Loucy (cell line): ENCODE results near the gene PSMB8.

Source experiments
- H2AFZ ChIP-seq: fragments of 200-600 bp; sonication (generic); 2 replicates; pipeline ENCODE4 v1.6.0; 2016; ENCODE audit warnings: antibody characterized with exemption, mild to moderate bottlenecking, low read length, moderate library complexity
- H3F3A ChIP-seq: fragments of 200-600 bp; 2 replicates; pipeline ENCODE4 v1.6.0; 2016; ENCODE audit warnings: antibody characterized with exemption, low read depth, mild to moderate bottlenecking
- H3K27me3 ChIP-seq: fragments of 200-600 bp; sonication (generic); 2 replicates; pipeline ENCODE4 v1.6.1; 2014; ENCODE audit warnings: low read length, mild to moderate bottlenecking; ENCODE audit not compliant: insufficient read depth, poor library complexity, severe bottlenecking
- H3K36me3 ChIP-seq: fragments of 200-600 bp; sonication (generic); 2 replicates; pipeline ENCODE4 v1.6.1; 2016; ENCODE audit warnings: low read length; ENCODE audit not compliant: insufficient read depth
- H3K4me1 ChIP-seq: fragments of 200-600 bp; sonication (generic); 2 replicates; pipeline ENCODE4 v1.5.1; 2014; ENCODE audit warnings: low read length, mild to moderate bottlenecking; ENCODE audit not compliant: insufficient read depth, poor library complexity, severe bottlenecking
- H3K4me2 ChIP-seq: fragments of 200-600 bp; sonication (generic); 2 replicates; pipeline ENCODE4 v1.6.0; 2014; ENCODE audit warnings: antibody characterized with exemption, low read length, low read depth, mild to moderate bottlenecking; ENCODE audit not compliant: poor library complexity, severe bottlenecking
- H3K4me3 ChIP-seq: fragments of 200-600 bp; sonication (generic); 2 replicates; pipeline ENCODE4 v1.5.1; 2014; ENCODE audit warnings: low read length, mild to moderate bottlenecking, mixed read lengths; ENCODE audit not compliant: poor library complexity, severe bottlenecking
- H3K79me2 ChIP-seq: fragments of 200-600 bp; sonication (generic); 2 replicates; pipeline ENCODE4 v1.6.1; 2014; ENCODE audit warnings: low read length; ENCODE audit not compliant: insufficient read depth
- H3K9ac ChIP-seq: fragments of 200-600 bp; sonication (generic); 2 replicates; pipeline ENCODE4 v1.6.0; 2014; ENCODE audit warnings: mild to moderate bottlenecking, low read depth, low read length, moderate library complexity; ENCODE audit not compliant: poor library complexity, severe bottlenecking
- H3K9me2 ChIP-seq: fragments of 200-600 bp; sonication (generic); replicated peaks from 2 replicates; pipeline ENCODE4 v1.6.1; 2016; ENCODE audit warnings: low read depth, low read length, mixed read lengths
- H3K9me3 ChIP-seq: fragments of 200-600 bp; sonication (generic); 2 replicates; pipeline ENCODE4 v1.6.1; 2014; ENCODE audit warnings: mild to moderate bottlenecking, antibody characterized with exemption, low read length, low read depth; ENCODE audit not compliant: insufficient read depth
- H4K20me1 ChIP-seq: fragments of 200-600 bp; sonication (generic); 2 replicates; pipeline ENCODE4 v1.6.0; 2014; ENCODE audit warnings: antibody characterized with exemption, low read length, mild to moderate bottlenecking; ENCODE audit not compliant: insufficient read depth, poor library complexity, severe bottlenecking
- CTCF ChIP-seq: fragments of 200-600 bp; sonication (generic); conservative IDR thresholded peaks from 2 replicates; pipeline ENCODE4 v1.5.1; 2014; ENCODE audit warnings: mild to moderate bottlenecking, antibody characterized with exemption, low read length
- EZH2phosphoT487 ChIP-seq: fragments of 200-600 bp; IDR thresholded peaks from 2 replicates; pipeline ENCODE4 v1.6.1; 2018; ENCODE audit warnings: antibody characterized with exemption, mild to moderate bottlenecking, moderate library complexity, borderline replicate concordance

The PSMB8 gene

GRCh38 chr6:32857156-32857891, 13.5 kb upstream of the PSMB8 start:
- peak overlapping the region; percentile 85 for H3K4me2 ChIP-seq
- no peak for TF ChIP-seq EZH2phosphoT487
- TF ChIP-seq CTCF = no peak
- H3K9me2 ChIP-seq = no peaks in the 10 kb centered on the region
- peak overlapping the region; percentile 95 for H3K4me3 ChIP-seq
- H3K27me3 ChIP-seq = no peaks in the 10 kb centered on the region
- H3K36me3 ChIP-seq = peaks cover 17% of the 10 kb centered on the region; the same call in 1 of the 2 replicates
- H2AFZ ChIP-seq = no peak overlapping the region
- H3F3A ChIP-seq = peaks cover 5% of the 10 kb centered on the region; the same call in 1 of the 2 replicates
- H3K9ac ChIP-seq = peak overlapping the region; percentile 99
- no peaks in the 10 kb centered on the region for H3K9me3 ChIP-seq
- H4K20me1 ChIP-seq = peaks cover 22% of the 10 kb centered on the region
- H3K4me1 ChIP-seq = peaks cover 57% of the 10 kb centered on the region
- H3K79me2 ChIP-seq = peaks cover 83% of the 10 kb centered on the region

- TF ChIP-seq CTCF = no peak
- TF ChIP-seq EZH2phosphoT487 = no peak
- H3K9me3 ChIP-seq = no peaks in the 10 kb centered on the region
- peaks cover 5% of the 10 kb centered on the region; the same call in 1 of the 2 replicates for H3F3A ChIP-seq
- H3K36me3 ChIP-seq = peaks cover 21% of the 10 kb centered on the region; the same call in 1 of the 2 replicates
- peaks cover 67% of the 10 kb centered on the region for H3K4me1 ChIP-seq
- H3K9ac ChIP-seq = peak overlapping the region; percentile 99
- H3K4me3 ChIP-seq = peak overlapping the region; percentile 95
- H3K79me2 ChIP-seq = peaks cover 92% of the 10 kb centered on the region
- no peaks in the 10 kb centered on the region for H3K9me2 ChIP-seq
- H3K4me2 ChIP-seq = peak overlapping the region; percentile 85
- no peaks in the 10 kb centered on the region for H3K27me3 ChIP-seq
- H4K20me1 ChIP-seq = peaks cover 31% of the 10 kb centered on the region
- no peak overlapping the region for H2AFZ ChIP-seq
These were observed 11.8 kb upstream of the PSMB8 start for GRCh38 chr6:32855467-32856174.

GRCh38 chr6:32854376-32855178, 10.7 kb upstream of the PSMB8 start:
- Histone ChIP-seq H3K4me1 (peaks cover 65% of the 10 kb centered on the region), H3K9ac (peak overlapping the region; percentile 99), H3K4me2 (peak overlapping the region; percentile 85), H3K36me3 (peaks cover 23% of the 10 kb centered on the region; the same call in 1 of the 2 replicates), H3K27me3 (no peaks in the 10 kb centered on the region), H2AFZ (0 out of 2 replicates have a peak overlapping the region, but pooled peaks have one; percentile 3), H3K9me2 (no peaks in the 10 kb centered on the region), H4K20me1 (peaks cover 38% of the 10 kb centered on the region), H3K9me3 (no peaks in the 10 kb centered on the region), H3K79me2 (peaks cover 92% of the 10 kb centered on the region), H3K4me3 (peak overlapping the region; percentile 95), H3F3A (peaks cover 5% of the 10 kb centered on the region; the same call in 1 of the 2 replicates)
- no peak for TF ChIP-seq EZH2phosphoT487
- TF ChIP-seq CTCF = no peak
